Ishikawa (cell line): ENCODE data around the gene GJB1.

Source experiments
- CEBPB ChIP-seq: IDR thresholded peaks from 2 replicates; pipeline ENCODE4 v1.6.1; 2012
- CREB1 ChIP-seq: IDR thresholded peaks from 2 replicates; pipeline ENCODE4 v1.6.1; 2012; ENCODE audit warnings: low read depth
- EGR1 ChIP-seq: IDR thresholded peaks from 2 replicates; pipeline ENCODE4 v1.6.1; 2012
- EP300 ChIP-seq: IDR thresholded peaks from 2 replicates; pipeline ENCODE4 v1.6.1; 2012; ENCODE audit warnings: borderline replicate concordance
- FOXM1 ChIP-seq: IDR thresholded peaks from 2 replicates; pipeline ENCODE4 v1.6.1; 2012; ENCODE audit warnings: low read depth, borderline replicate concordance
- NFIC ChIP-seq: IDR thresholded peaks from 2 replicates; pipeline ENCODE4 v1.6.1; 2012
- RAD21 ChIP-seq: IDR thresholded peaks from 2 replicates; pipeline ENCODE4 v1.6.1; 2012; ENCODE audit warnings: low read depth
- REST ChIP-seq: IDR thresholded peaks from 2 replicates; pipeline ENCODE4 v1.6.1; 2012; ENCODE audit warnings: low read depth, mild to moderate bottlenecking
- TAF1 ChIP-seq: IDR thresholded peaks from 2 replicates; pipeline ENCODE4 v1.6.1; 2012; ENCODE audit warnings: low read depth, mild to moderate bottlenecking
- TCF12 ChIP-seq: IDR thresholded peaks from 2 replicates; pipeline ENCODE4 v1.6.1; 2012; ENCODE audit warnings: low read depth
- TEAD4 ChIP-seq: IDR thresholded peaks from 2 replicates; pipeline ENCODE4 v1.6.1; 2012
- USF1 ChIP-seq: IDR thresholded peaks from 2 replicates; pipeline ENCODE4 v1.6.1; 2012
- YY1 ChIP-seq: IDR thresholded peaks from 2 replicates; pipeline ENCODE4 v1.6.1; 2012; ENCODE audit warnings: low read depth
- ZBTB7A ChIP-seq: IDR thresholded peaks from 2 replicates; pipeline ENCODE4 v1.6.1; 2012; ENCODE audit warnings: low read depth
- TF ChIP-seq, protein P1 (sequence below): IDR thresholded peaks from 2 replicates; pipeline ENCODE4 v1.6.1; 2012

The GJB1 gene

DNA sequence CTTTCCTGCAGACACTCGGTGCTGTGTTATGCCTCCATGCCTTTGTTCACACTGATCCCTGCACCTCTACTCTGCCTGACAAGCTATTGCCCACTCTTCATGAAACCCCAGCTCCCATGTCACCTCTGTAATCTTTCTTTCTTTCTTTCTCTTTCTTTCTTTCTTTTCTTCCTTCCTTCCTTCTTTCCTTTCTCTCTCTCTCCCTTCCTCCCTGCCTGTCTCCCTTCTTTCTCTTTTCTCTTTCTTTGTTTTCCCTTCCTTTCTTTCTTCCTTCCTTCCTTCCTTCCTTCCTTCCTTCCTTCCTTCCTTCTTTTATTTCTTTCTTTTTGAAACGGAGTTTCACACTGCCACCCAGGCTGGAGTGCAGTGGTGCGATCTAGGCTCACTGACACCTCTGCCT, 12.5 kb downstream of the GJB1 start:
- TF ChIP-seq CREB1 = no peak
- TF ChIP-seq CEBPB = no peak
- no peak for TF ChIP-seq ZBTB7A
- TF ChIP-seq TCF12 = no peak
- no peak for TF ChIP-seq NFIC
- no peak for TF ChIP-seq RAD21

GRCh38 chrX:71236836-71237235, 13.8 kb downstream of the GJB1 start:
- TF ChIP-seq NFIC (no peak), TCF12 (no peak), USF1 (no peak), REST (no peak), FOXM1 (no peak), RAD21 (no peak)
- TF ChIP-seq, protein P1, sequence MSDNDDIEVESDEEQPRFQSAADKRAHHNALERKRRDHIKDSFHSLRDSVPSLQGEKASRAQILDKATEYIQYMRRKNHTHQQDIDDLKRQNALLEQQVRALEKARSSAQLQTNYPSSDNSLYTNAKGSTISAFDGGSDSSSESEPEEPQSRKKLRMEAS = no peak

DNA sequence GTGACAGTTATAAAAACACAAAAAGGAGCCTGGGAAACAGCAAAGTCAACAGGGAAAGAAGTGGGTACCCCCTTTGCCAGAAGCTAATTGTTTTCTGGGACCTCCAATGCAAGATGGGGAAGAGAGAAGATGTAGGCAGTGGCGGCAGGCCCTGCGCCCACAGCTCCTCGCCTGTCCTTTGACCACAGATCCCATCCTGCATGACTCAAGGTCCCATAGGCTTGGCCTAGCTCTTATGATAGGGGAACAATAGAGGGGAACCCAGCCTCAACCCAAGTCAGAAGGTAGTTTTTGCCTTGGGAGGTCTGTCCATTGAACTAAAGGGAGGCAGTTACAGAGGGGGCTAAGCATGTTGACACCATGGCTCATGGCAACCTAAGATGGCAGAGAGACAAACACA, 16.8 kb downstream of the GJB1 start:
- no peak for TF ChIP-seq TAF1
- TF ChIP-seq TEAD4 = no peak
- TF ChIP-seq, protein P1 = no peak
- TF ChIP-seq EP300 = no peak
- no peak for TF ChIP-seq ZBTB7A

DNA sequence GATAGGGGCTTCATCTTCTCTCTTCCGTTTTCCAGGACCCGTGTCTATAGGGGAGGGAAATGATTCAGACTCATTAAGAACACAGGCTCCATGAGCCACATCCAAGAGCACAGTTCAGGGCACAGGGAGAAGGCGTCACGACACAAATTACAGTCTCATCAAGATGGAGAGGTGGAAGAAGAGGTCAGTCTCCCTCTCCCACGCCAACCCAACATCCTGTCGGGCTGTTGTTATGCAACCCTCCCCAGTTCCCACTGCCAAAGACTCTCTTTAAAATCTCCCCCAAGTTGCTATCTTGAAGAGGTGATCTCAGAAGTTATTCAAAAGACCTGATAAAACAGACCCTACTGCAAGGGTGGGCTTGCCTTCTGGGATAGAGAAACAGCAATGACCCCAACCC, 18.3 kb downstream of the GJB1 start:
- no peak for TF ChIP-seq EP300
- TF ChIP-seq TCF12 = no peak
- no peak for TF ChIP-seq CEBPB
- no peak for TF ChIP-seq TEAD4
- TF ChIP-seq ZBTB7A = no peak
- TF ChIP-seq, protein P1 = no peak
- TF ChIP-seq YY1 = no peak
- TF ChIP-seq EGR1 = no peak
- no peak for TF ChIP-seq TAF1
- TF ChIP-seq REST = no peak
- TF ChIP-seq CREB1 = no peak
- no peak for TF ChIP-seq NFIC
- TF ChIP-seq RAD21 = no peak

GRCh38 chrX:71244359-71245128, 21.5 kb downstream of the GJB1 start:
- TF ChIP-seq CEBPB (no peak), USF1 (no peak), TEAD4 (no peak), ZBTB7A (no peak), EP300 (no peak), NFIC (no peak), EGR1 (no peak), TCF12 (no peak), RAD21 (no peak), YY1 (no peak), FOXM1 (no peak), TAF1 (no peak), REST (no peak), CREB1 (no peak)
- TF ChIP-seq, protein P1 = no peak
